OCI-LY7 (cell line): ENCODE data around the gene IDUA.

Experiments used
- CTCF ChIP-seq: fragments of 200-600 bp; sonication (generic); conservative IDR thresholded peaks from 2 replicates; pipeline ENCODE4 v1.5.1; 2014; ENCODE audit warnings: mild to moderate bottlenecking, antibody characterized with exemption, low read length, moderate library complexity, mixed read lengths
- EZH2phosphoT487 ChIP-seq: fragments of 200-600 bp; sonication (generic); IDR thresholded peaks from 2 replicates; pipeline ENCODE4 v1.6.1; 2018; ENCODE audit warnings: low read depth, borderline replicate concordance, mild to moderate bottlenecking, mixed run types, antibody characterized with exemption, low read length, moderate library complexity, mixed read lengths

GRCh38 chr4:946103-946450 is 40.8 kb upstream of the IDUA start:
- TF ChIP-seq CTCF: no peak
- TF ChIP-seq EZH2phosphoT487: no peak
